A549 (cell line): ENCODE measurements around the gene AGTRAP. TPM values are rescaled to one million over a fixed set of nuclear protein-coding genes. Genes with fewer than 3 reads are reported as not detected.

ENCODE experiments used
- ATAC-seq, 2 experiments: fragments of 200-7000 bp in 1 of 2; fragments of >200 bp in 1 of 2; cut with Nextera tagmentation in 1 of 2; cut with Tn5 transposase in 1 of 2; 3 replicates each; pipeline versions ENCODE4 v1.8.0 to v1.9.1; 2018 to 2020; ENCODE audit warnings: mild to moderate bottlenecking in 1 of 2, moderate library complexity in 1 of 2
- CTCF ChIA-PET: fragments of 300-600 bp; sonication (Branson Sonifier 250); formaldehyde crosslinking; extraction: SDS; loops from one replicate; lab custom pipeline; 2021; ENCODE audit warnings: antibody characterized with exemption, inconsistent platforms; lab: Yijun Ruan, JAX
- POLR2A ChIA-PET: fragments of 350-600 bp; formaldehyde crosslinking; extraction: SDS; loops from one replicate; lab custom pipeline; 2021; ENCODE audit warnings: antibody characterized with exemption, inconsistent platforms; lab: Yijun Ruan, JAX
- DNase-seq, 2 experiments: peaks; one replicate each; pipeline versions ENCODE4 v3.0.0 to v3.0.0-alpha.2; 2011 to 2016; ENCODE audit warnings: low read depth in 1 of 2, low spot score in 1 of 2
- FAIRE-seq: peaks from 2 replicates; lab custom pipeline; 2011; peaks lifted over from hg19 to GRCh38; lab: Jason Lieb, UNC
- H3K27ac ChIP-seq, 2 experiments: fragments of >200 bp; sonication (Bioruptor Twin); formaldehyde crosslinking; 3 replicates each; pipeline ENCODE4 v1.5.1; 2016 to 2017
- H3K4me1 ChIP-seq: fragments of >200 bp; sonication (Bioruptor Twin); formaldehyde crosslinking; 3 replicates; pipeline ENCODE4 v1.6.1; 2016
- H3K4me2 ChIP-seq: fragments of >200 bp; sonication (Bioruptor Twin); formaldehyde crosslinking; 3 replicates; pipeline ENCODE4 v1.6.1; 2016
- H3K4me3 ChIP-seq: fragments of >200 bp; sonication (Bioruptor Twin); formaldehyde crosslinking; 3 replicates; pipeline ENCODE4 v1.5.1; 2016
- H3K9me3 ChIP-seq: fragments of >200 bp; sonication (Bioruptor Twin); formaldehyde crosslinking; 3 replicates; pipeline ENCODE4 v1.6.1; 2016
- E2F6 ChIP-seq: IDR thresholded peaks from 2 replicates; pipeline ENCODE4 v1.6.1; 2012; ENCODE audit warnings: low read depth, borderline replicate concordance
- EP300 ChIP-seq, 2 experiments: fragments of >200 bp; sonication (Bioruptor Twin); formaldehyde crosslinking; IDR thresholded peaks; 2 replicates in 1 of 2; 3 replicates in 1 of 2; pipeline ENCODE4 v1.6.1; 2016 to 2017
- FOSB ChIP-seq: fragments of 250-450 bp; sonication (Bioruptor Pico); IDR thresholded peaks from 2 replicates; pipeline ENCODE4 v1.5.0; 2020; ENCODE audit warnings: mild to moderate bottlenecking, moderate library complexity
- FOXS1 ChIP-seq: fragments of 250-450 bp; sonication (Bioruptor Pico); IDR thresholded peaks from 2 replicates; pipeline ENCODE4 v1.5.0; 2020; ENCODE audit warnings: mild to moderate bottlenecking, moderate library complexity
- HOXB13 ChIP-seq: fragments of 250-450 bp; sonication (Bioruptor Pico); IDR thresholded peaks from 2 replicates; pipeline ENCODE4 v1.5.0; 2020; ENCODE audit warnings: low read depth, mild to moderate bottlenecking, moderate library complexity
- JUN ChIP-seq, 2 experiments: fragments of >200 bp; sonication (Bioruptor Twin); formaldehyde crosslinking; IDR thresholded peaks; 2 replicates in 1 of 2; 3 replicates in 1 of 2; pipeline ENCODE4 v1.6.1; 2016 to 2017
- MAZ ChIP-seq: fragments of 150-350 bp; IDR thresholded peaks from 2 replicates; pipeline ENCODE4 v1.6.1; 2014; ENCODE audit warnings: antibody characterized with exemption, low read depth, low read length, borderline replicate concordance
- NPAS2 ChIP-seq: fragments of 250-450 bp; sonication (Bioruptor Pico); IDR thresholded peaks from 2 replicates; pipeline ENCODE4 v1.8.0; 2022; ENCODE audit warnings: mild to moderate bottlenecking, moderate library complexity, borderline replicate concordance
- POLR2A ChIP-seq: IDR thresholded peaks from 2 replicates; pipeline ENCODE4 v1.6.1; 2012; ENCODE audit warnings: mild to moderate bottlenecking, low read length
- POLR2AphosphoS2 ChIP-seq: conservative IDR thresholded peaks from 2 replicates; pipeline ENCODE4 v1.6.1; 2012; ENCODE audit warnings: low read length, improper control_type of control experiment, inconsistent platforms
- SREBF2 ChIP-seq: fragments of 450-650 bp; IDR thresholded peaks from 2 replicates; pipeline ENCODE4 v1.6.1; 2014; ENCODE audit warnings: mild to moderate bottlenecking, moderate library complexity
- USF2 ChIP-seq: fragments of 450-650 bp; IDR thresholded peaks from 2 replicates; pipeline ENCODE4 v1.6.1; 2014; ENCODE audit warnings: antibody characterized with exemption
- ZNF302 ChIP-seq: fragments of 250-450 bp; sonication (Bioruptor Pico); IDR thresholded peaks from 2 replicates; pipeline ENCODE4 v1.9.0; 2021; ENCODE audit warnings: inconsistent platforms, mild to moderate bottlenecking, moderate library complexity
- ZSCAN20 ChIP-seq: fragments of 250-450 bp; sonication (Bioruptor Pico); IDR thresholded peaks from 2 replicates; pipeline ENCODE4 v1.8.0; 2022; ENCODE audit warnings: mild to moderate bottlenecking, moderate library complexity
- WGBS: methylation state at CpG from one replicate; pipeline ENCODE4 v1.1.6; 2017; ENCODE audit errors: missing lambda C conversion rate; 5-methylcytosine and 5-hydroxymethylcytosine counted together
- polyA minus RNA-seq: library from RNA; depleted of rRNA, polyadenylated mRNA; stranded (reverse); fragments of >200 nt; gene quantifications from 2 replicates; pipeline ENCODE4 v1.2.3, GENCODE V29; 2011; rRNA and poly(A)+ RNA removed
- polyA plus RNA-seq, 4 experiments: library from polyadenylated mRNA; depleted of rRNA in 3 of 4; stranded (reverse); fragments of >200 nt; fragmentation: RNase III in 1 of 4; extraction: RNeasy Plus Mini Kit Qiagen cat#74134 plus additional on column Dnase treatment in 1 of 4; gene quantifications; 2 replicates in 3 of 4; 3 replicates in 1 of 4; pipeline ENCODE4 v1.2.3, GENCODE V29; 2011 to 2017
- TF ChIP-seq, protein P1 (sequence below): fragments of >200 bp; sonication (Bioruptor Twin); formaldehyde crosslinking; IDR thresholded peaks from 3 replicates; pipeline ENCODE4 v1.6.1; 2016
- TF ChIP-seq, protein P2 (sequence below): IDR thresholded peaks from 2 replicates; pipeline ENCODE4 v1.6.1; 2012
- TF ChIP-seq, protein P3 (sequence below): fragments of 200-600 bp; sonication (generic); IDR thresholded peaks from 2 replicates; pipeline ENCODE4 v1.6.1; 2016; ENCODE audit warnings: antibody characterized with exemption, mild to moderate bottlenecking, moderate library complexity
- TF ChIP-seq, protein P4 (sequence below): fragments of >200 bp; sonication (Bioruptor Twin); formaldehyde crosslinking; IDR thresholded peaks from 3 replicates; pipeline ENCODE4 v1.5.1; 2016

AGTRAP gene
- 26.9 and 32.1 TPM in 2 replicates for polyA plus RNA-seq (2011; rRNA removed)
- polyA plus RNA-seq (2012; cell fraction: cytosol; rRNA removed): 87.0 and 122 TPM in 2 replicates
- polyA plus RNA-seq (2012; cell fraction: nucleus; rRNA removed): 84.4 and 108 TPM in 2 replicates
- 56.5 to 57.5 TPM (median 57.5 TPM) in 3 replicates for polyA plus RNA-seq (2017; fragmentation: RNase III; extraction: RNeasy Plus Mini Kit Qiagen cat#74134 plus additional on column Dnase treatment)
- polyA minus RNA-seq: 20.3 and 32.0 TPM in 2 replicates

- Histone ChIP-seq H3K4me1 (peaks cover 14% of the 10 kb centered on the region), H3K4me2 (peak within 1 kb of the TSS; percentile 85), H3K4me3 (peak within 1 kb of the TSS; percentile 68), H3K27ac (peak within 1 kb of the TSS; percentile 90 to 98), H3K9me3 (no peaks in the 10 kb centered on the region)
- no peak for TF ChIP-seq NPAS2 (CRISPR knock-in tag)
- TF ChIP-seq E2F6: peak; percentile 66
- peak; percentile 98 for TF ChIP-seq USF2
- TF ChIP-seq, protein P1, sequence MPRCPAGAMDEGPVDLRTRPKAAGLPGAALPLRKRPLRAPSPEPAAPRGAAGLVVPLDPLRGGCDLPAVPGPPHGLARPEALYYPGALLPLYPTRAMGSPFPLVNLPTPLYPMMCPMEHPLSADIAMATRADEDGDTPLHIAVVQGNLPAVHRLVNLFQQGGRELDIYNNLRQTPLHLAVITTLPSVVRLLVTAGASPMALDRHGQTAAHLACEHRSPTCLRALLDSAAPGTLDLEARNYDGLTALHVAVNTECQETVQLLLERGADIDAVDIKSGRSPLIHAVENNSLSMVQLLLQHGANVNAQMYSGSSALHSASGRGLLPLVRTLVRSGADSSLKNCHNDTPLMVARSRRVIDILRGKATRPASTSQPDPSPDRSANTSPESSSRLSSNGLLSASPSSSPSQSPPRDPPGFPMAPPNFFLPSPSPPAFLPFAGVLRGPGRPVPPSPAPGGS: 0 out of 3 replicates have a peak, but pooled peaks have one; percentile 9
- peak; percentile 22 for TF ChIP-seq POLR2A
- TF ChIP-seq, protein P2, sequence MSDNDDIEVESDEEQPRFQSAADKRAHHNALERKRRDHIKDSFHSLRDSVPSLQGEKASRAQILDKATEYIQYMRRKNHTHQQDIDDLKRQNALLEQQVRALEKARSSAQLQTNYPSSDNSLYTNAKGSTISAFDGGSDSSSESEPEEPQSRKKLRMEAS: peak; percentile 60
- TF ChIP-seq ZNF302 (CRISPR knock-in tag): no peak
- peak; percentile 84 to 92 for ATAC-seq
- ChIA-PET POLR2A (interaction anchor here (0.6 to 1.2 kb wide), 5 partner anchors 25 to 172 kb away, joined by 3 to 6 read pairs (median 3); partner anchors contain the start of genes CLCN6 and MTHFR), CTCF (interaction anchor here (0.5 to 2.1 kb wide), 7 partner anchors 13 to 287 kb away, joined by 3 to 10 read pairs (median 4); no protein-coding TSS in a partner anchor)
- peak; percentile 81 to 90 for DNase-seq
- FAIRE-seq: no peak
- 3% methylated on average over 14 of the region's 59 CpGs for whole genome bisulfite sequencing
Observed at GRCh38 chr1:11735854-11736745, at the start of gene AGTRAP. Gene AGTRAP, plus strand, starts transcription at chr1:11736136. Its CDS starts 73 bp downstream, at chr1:11736209.

GRCh38 chr1:11688506-11688905, 47.4 kb upstream of the AGTRAP start:
- Histone ChIP-seq H3K4me2 (no peak overlapping the region), H3K9me3 (no peaks in the 10 kb centered on the region), H3K4me1 (no peaks in the 10 kb centered on the region), H3K27ac (no peak overlapping the region)
- no peak for DNase-seq
- ChIA-PET POLR2A (no interaction called here), CTCF (interaction anchor here (1.6 kb wide), 1 partner anchor 31 kb away, joined by 6 read pairs; no protein-coding TSS in a partner anchor)
- TF ChIP-seq MAZ (no peak), ZSCAN20 (CRISPR knock-in tag) (no peak), EP300 (IDR thresholded peaks at IDR 0.05) (no peak), FOSB (CRISPR knock-in tag) (no peak), E2F6 (no peak), HOXB13 (CRISPR knock-in tag) (no peak), POLR2AphosphoS2 (no peak), FOXS1 (CRISPR knock-in tag) (no peak), SREBF2 (no peak), JUN (IDR thresholded peaks at IDR 0.05) (no peak)
- TF ChIP-seq, protein P3, sequence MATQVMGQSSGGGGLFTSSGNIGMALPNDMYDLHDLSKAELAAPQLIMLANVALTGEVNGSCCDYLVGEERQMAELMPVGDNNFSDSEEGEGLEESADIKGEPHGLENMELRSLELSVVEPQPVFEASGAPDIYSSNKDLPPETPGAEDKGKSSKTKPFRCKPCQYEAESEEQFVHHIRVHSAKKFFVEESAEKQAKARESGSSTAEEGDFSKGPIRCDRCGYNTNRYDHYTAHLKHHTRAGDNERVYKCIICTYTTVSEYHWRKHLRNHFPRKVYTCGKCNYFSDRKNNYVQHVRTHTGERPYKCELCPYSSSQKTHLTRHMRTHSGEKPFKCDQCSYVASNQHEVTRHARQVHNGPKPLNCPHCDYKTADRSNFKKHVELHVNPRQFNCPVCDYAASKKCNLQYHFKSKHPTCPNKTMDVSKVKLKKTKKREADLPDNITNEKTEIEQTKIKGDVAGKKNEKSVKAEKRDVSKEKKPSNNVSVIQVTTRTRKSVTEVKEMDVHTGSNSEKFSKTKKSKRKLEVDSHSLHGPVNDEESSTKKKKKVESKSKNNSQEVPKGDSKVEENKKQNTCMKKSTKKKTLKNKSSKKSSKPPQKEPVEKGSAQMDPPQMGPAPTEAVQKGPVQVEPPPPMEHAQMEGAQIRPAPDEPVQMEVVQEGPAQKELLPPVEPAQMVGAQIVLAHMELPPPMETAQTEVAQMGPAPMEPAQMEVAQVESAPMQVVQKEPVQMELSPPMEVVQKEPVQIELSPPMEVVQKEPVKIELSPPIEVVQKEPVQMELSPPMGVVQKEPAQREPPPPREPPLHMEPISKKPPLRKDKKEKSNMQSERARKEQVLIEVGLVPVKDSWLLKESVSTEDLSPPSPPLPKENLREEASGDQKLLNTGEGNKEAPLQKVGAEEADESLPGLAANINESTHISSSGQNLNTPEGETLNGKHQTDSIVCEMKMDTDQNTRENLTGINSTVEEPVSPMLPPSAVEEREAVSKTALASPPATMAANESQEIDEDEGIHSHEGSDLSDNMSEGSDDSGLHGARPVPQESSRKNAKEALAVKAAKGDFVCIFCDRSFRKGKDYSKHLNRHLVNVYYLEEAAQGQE: no peak
- TF ChIP-seq, protein P4, sequence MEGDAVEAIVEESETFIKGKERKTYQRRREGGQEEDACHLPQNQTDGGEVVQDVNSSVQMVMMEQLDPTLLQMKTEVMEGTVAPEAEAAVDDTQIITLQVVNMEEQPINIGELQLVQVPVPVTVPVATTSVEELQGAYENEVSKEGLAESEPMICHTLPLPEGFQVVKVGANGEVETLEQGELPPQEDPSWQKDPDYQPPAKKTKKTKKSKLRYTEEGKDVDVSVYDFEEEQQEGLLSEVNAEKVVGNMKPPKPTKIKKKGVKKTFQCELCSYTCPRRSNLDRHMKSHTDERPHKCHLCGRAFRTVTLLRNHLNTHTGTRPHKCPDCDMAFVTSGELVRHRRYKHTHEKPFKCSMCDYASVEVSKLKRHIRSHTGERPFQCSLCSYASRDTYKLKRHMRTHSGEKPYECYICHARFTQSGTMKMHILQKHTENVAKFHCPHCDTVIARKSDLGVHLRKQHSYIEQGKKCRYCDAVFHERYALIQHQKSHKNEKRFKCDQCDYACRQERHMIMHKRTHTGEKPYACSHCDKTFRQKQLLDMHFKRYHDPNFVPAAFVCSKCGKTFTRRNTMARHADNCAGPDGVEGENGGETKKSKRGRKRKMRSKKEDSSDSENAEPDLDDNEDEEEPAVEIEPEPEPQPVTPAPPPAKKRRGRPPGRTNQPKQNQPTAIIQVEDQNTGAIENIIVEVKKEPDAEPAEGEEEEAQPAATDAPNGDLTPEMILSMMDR: no peak
- TF ChIP-seq, all 56 proteins: peak for 0
- WGBS: 82% methylated on average over 4 of the region's 4 CpGs
- ATAC-seq: no peak
- H3K4me3 ChIP-seq: no peak overlapping the region
- FAIRE-seq: no peak
